Mucosa of gallbladder (tissue), 1 donor: ENCODE results near the gene TTLL5. TPM values are rescaled to one million over a fixed set of nuclear protein-coding genes. Genes with fewer than 3 reads are reported as not detected.

ENCODE experiments used
- DNase-seq: peaks from one replicate; pipeline ENCODE4 v3.0.0-alpha.2; 2020; ENCODE audit warnings: low spot score
- total RNA-seq: library from RNA; stranded (reverse); gene quantifications from one replicate; pipeline ENCODE4 v1.2.1, GENCODE V29; 2021
- donor health status: DM: no; HTN: no; CAD: no.

Gene TTLL5
- total RNA-seq, 1 donor from 2014 or later = 30.1 TPM

- DNase-seq = no peak
Observed at GRCh38 chr14:75960231-75960630, 299.2 kb downstream of the TTLL5 start.

GRCh38 chr14:75961662-75962061, 300.6 kb downstream of the TTLL5 start:
- no peak for DNase-seq

- no peak for DNase-seq
Observed at GRCh38 chr14:75967866-75968265, 306.8 kb downstream of the TTLL5 start.

DNA sequence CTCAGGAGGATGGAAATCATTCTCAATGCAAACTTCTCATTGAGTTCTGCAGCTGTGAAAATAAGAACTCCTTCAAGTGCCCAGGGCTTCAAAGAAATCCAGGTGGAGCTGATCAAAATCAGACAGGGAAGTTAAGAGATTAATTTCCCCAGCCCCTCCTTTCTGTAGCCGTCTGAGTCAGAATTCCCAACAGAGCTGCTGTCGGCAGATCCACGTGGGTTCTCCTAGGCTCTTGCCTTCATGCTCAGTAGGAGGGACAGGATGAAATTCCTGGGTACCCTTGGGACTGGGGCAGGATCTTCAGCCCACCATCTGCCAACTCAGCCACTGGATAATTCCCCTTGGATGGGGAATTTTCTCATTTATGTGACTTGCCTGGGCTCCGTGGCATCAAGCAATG, 307.4 kb downstream of the TTLL5 start:
- DNase-seq = no peak

DNA sequence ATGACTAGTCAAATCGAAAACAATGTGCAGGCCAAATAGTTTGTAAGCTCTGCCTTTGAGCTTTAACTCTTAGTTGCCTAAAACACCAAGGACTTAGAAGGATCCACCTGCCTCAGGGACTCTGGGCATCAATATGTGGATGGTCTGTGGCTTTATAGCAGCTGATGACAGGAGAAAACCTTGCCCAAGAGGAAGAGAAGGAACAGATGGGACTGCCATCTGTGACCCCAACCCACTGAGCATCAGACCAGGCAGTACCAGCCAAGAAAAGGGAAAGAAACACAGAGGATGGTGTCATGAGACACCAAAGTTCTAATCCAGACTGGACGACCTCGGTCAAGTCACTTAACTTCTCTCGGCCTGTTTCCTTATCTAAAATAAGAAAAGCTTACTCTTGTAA, 308.1 kb downstream of the TTLL5 start:
- no peak for DNase-seq

- no peak for DNase-seq
Observed at GRCh38 chr14:75969891-75970290, 308.8 kb downstream of the TTLL5 start.

DNA sequence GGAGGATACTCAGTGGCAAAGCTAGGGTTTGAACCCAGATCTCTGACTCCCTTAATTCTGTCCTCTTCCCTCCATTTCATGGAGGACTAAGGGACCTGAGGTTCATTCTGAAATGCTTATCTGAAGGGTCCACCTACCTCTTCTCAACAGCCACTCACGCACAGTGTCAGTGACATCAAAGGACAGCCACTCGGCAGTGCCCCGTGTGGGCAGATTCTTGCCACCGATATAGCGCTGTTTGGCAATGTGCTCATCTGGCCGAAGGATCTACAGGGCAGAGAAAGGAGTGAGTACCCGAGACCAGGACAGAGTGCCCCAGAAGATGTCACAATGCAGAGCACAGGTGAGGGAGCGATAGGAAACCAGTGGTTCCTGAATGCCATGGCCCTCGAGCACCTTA, 309.9 kb downstream of the TTLL5 start:
- DNase-seq = no peak

DNA sequence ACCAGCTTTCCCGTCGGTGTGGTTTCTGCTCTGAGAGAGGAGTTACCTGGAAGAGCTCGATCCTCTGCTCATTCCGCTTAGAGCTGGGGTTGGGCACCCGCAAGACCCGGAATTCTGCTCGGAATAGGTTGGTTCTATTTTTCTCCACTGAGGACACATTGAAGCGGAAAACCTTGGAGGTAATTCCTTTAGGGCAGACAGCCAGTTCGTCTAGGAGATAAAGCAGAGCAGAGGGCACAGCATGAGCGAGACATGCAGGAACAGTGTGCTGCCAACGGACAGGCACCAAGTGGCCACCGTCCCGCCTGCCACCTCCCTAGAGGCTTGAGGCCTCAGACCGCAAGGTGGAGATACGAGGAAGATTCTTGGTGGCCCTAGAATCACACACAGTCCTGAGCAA, 310.5 kb downstream of the TTLL5 start:
- no peak for DNase-seq

GRCh38 chr14:75972801-75973421, 311.9 kb downstream of the TTLL5 start:
- DNase-seq = no peak

DNA sequence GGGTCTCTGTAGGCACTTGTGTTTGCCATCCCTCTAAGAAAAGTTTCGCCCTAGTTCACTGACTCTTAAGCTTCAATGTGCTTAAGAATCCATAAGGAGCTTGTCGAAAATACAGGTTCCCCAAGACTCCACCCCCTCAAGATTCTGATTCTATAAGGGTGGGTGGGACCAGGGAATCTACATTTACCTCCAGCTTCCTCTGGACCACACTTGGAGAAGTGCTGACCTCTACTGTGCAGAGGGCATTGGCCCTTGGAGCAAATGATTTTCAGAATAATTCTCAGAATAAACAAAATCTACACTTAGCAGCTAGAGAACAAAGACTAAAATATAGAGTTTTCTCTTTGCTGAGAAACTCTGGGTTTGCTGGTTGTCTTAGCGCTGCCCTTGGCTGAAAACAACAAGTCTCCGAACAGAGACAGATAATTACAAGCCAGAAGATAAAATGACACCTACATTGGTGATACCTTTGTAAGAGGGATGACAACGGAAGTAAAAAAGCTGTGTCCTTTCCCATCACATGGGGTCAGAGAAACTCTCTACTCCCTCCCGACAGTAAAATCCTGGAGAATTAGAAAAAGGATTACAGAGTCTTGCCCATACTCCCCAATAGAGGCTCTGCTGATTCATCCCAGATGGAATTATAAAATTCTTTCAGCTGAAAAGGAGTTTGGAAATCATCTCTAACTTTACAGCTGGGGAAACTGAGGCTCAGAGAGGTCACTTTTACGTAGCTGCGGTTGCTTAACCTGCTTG, 316.0 kb downstream of the TTLL5 start:
- DNase-seq = no peak

DNA sequence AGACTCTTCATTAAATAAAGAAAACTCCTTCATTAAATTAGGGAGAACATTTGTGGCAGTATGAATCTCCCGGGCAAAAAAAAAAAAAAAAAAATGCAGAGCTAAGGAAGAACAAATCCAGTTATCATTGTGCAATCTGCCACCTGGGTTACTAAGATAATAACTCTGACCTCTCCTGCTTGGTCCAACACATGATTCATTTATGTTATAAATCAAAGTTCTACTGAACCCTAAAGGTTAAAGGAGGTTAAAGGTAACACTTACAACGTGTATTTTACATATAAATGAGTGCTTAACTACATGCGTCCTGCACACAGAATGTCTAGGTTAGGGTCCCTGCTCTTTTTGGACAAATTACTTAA, 316.5 kb downstream of the TTLL5 start:
- no peak for DNase-seq

DNA sequence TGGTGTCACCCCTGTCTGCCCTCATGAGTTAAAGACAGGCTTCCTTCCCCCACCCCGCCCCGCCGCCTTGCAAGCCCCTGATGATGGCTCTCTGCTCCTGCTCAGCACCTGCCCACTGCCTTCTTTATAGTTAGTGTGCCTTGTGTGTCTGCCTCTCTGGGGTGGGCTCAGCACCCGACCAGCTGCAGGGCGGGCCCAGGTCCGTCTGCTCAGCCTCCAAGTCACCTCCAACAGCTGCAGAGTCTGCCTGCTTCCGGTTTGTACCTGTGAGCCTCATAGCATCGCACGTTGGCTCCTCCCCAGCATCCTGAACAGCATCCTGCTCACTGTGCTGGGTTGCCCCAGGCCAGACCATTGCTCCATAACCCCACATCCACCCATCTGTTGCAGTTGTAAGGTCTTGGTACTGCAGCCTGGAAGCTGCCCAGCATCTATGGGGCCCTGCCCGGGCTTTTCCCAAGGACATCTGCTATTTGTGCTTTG, 317.2 kb downstream of the TTLL5 start:
- no peak for DNase-seq

- DNase-seq = no peak
Observed at GRCh38 chr14:75979071-75979571, 318.1 kb downstream of the TTLL5 start.

DNA sequence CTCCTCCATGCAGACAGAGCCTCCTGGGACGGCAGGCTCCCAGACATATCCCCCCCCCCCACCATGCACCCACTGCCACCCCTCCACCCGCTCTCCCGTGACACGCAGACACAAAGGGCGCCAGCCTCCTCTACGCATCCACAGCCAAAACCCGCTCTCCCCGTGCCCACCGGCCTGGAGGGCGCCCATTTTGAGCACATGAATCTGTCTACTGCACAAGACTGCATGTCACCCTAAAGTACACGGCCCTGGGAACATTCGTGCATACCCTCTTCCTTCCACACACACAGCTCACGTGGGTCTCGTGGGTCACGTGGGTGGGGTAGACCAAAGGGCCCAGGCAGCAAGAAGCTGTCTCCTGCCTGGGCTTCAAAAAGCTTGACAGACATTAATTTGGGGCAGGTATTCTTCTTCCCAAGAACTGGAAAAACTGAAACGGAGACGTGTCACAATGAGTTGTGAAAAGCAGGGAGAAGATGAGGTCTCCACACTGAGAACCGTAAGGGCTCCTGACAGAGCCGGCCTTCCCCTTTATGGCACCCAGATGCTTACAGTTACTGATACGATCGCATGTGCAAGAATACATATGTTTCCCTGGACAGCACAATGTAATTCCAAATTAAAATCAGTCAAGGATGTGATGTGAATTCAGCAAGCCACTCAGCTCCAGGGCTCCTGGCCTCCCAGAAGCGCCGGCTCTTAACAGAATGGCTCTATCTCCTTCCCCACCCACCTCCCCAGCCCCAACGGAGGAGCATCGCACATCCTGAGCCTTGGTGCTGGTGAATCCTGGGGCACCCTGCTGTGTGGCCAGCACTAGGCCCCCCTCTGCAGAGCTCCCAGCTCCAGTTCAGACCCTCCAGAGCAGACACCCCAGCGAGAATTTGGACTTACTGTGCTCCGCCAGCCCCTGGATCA, 318.9 kb downstream of the TTLL5 start:
- DNase-seq = peak; percentile 28

GRCh38 chr14:75980856-75981255, 319.8 kb downstream of the TTLL5 start:
- DNase-seq = no peak

DNA sequence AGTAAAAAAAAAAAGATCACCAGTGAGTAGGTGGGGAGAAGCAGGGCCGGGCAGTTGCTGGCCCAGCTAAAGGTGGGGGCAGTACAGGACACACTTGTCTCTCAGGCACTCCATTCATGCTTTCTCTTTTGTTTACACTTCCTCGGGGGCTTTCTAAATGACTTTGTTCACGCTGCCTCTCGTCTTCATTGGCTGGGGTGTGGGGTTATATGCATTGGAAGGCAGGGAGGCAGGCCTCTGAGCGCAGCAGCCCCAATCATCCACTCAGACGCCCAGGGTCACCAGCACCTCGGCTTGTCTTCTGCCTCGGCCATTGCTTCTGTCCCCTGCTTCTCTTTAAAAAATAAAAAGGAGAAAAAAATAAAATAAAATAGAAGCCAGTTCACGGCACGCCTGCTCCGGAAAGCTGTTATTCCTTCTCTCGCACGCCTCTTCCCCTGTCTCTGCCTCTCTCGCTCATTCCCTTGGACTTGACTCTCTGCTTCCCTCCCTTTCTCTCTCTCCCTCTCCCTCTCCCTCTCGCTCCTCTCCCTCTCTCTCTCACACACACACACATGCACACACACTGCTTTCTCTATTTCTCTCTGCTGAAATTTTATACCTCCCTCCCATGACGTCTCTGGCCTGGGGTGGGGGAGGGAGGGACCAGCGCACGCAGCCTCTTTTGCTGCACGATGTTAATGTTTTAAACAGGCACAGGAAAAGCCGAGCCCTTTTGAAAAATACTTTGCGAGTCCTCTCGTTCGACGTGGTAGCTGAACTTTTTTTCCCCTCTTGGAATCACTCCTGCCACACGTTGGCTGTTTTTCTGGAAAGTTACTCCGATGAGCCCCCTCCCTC, 320.6 kb downstream of the TTLL5 start, which contains the start of gene TGFB3:
Gene TGFB3 (minus strand): TSS at position 570 of the 840 bp plus-strand sequence. CDS start 1,102 bp downstream, outside the sequence.
- peak; percentile 76 for DNase-seq

GRCh38 chr14:75982266-75983018, 321.4 kb downstream of the TTLL5 start:
- peak; percentile 82 for DNase-seq

GRCh38 chr14:75983019-75983358, 321.9 kb downstream of the TTLL5 start:
- DNase-seq = no peak

DNA sequence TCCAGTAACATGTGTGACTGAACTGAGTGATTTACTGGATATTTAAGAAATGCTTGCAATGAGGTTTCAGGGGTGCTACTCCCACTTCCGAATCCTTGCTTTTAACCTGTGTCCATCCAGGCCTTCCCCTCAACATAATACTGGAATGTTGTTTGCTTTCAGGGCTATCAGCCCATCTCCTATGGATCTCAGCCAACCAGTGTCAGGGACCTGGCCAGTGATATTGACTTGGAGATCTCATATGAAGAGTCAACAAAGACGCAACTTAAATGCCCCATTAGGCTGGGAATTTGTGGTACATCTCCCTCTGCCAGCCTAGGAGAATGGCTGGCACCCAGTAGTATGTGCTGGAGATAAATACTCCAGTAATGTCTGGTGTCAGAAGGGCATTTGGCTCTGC, 323.6 kb downstream of the TTLL5 start:
- DNase-seq = no peak

DNA sequence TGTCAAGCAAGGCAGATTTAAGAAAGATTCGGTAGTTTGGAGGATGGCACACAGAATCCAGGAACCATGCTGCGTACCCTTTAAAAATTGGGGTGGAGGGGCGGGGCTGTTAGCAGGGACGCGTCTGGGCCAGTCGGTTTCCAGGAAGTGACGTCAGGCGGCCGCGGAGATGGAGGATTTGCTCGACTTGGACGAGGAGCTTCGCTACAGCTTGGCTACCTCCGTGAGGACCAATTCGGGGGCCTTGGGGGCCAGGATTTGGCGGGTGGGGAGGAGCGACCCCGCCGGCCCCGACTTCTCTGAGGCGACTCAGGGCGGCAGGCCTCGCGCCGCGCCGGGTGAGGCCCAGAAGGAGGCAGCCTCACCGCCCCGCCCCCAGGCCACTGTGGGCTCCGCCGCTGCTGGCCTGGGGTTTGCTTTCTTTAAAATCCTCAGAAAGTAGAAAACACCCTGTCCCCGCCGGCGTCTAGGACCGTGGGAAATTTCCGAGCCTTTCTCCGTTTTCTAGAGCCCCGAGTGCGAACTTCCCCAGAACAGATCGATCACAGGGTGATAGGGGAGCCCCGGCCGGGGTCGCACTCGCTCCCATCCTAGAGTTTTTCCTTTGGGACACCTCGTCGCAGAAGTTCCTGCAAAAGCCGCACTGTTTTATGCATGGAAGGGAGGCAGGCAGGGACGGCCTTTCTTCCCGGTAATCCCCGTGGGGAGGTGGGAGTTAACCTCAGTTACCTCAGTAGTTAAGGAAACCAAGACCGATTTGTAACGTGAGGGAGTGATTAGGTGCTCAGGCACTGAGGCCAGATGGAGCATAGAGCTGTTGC, 324.8 kb downstream of the TTLL5 start, which contains the start of gene IFT43:
Gene IFT43 (plus strand): TSS at position 146 of the 821 bp plus-strand sequence. CDS start 24 bp downstream, at position 170.
- peak; percentile 93 for DNase-seq
